ENCODE measurements around the gene GATAD2B.
"Not testable (repeated sequence)": the region's sequence is repeated elsewhere in the genome, so short reads cannot be mapped to it uniquely, and the experiment has no call there.

Gene GATAD2B

GRCh38 chr1:153912349-153912748 is 10.4 kb downstream of the GATAD2B start:
- no peak overlapping the region for H3K27ac ChIP-seq
- no peaks in the 10 kb centered on the region for H3K9me3 ChIP-seq (ENCODE audit: control insufficient read depth, low read length)

DNA sequence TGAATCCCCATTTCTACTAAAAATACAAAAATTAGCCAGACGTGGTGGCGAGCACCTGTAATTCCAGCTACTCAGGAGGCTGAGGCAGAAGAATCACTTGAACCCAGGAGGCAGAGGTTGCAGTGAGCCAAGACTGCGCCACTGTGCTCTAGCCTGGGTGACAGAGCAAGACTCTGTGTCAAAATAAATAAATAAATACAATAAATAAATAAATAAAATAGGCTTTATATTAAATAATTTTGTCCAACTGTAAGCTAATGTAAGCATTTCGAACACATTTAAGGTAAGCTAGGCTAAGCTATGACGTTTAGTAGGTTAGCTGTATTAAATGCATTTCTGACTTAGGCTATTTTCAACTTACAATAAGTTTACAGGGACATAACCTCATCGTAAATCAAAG is 12.2 kb downstream of the GATAD2B start:
- not testable (repeated sequence) for H3K4me2 ChIP-seq (ENCODE audit: low read length); H3K36me3 ChIP-seq (ENCODE audit: control insufficient read depth, insufficient read depth, low read length); H3K9me3 ChIP-seq (ENCODE audit: control insufficient read depth, low read length); H2AFZ ChIP-seq; H3K4me3 ChIP-seq (ENCODE audit: low read depth, low read length); H3K27ac ChIP-seq; H3K4me1 ChIP-seq; H3K27me3 ChIP-seq (ENCODE audit: control insufficient read depth, insufficient read depth, low read length); H3K9ac ChIP-seq
- H3K79me2 ChIP-seq: peaks cover 24% of the 10 kb centered on the region

More at GRCh38 chr1:153912349-153912748, 10.4 kb downstream of the GATAD2B start:
- Histone ChIP-seq H3K27me3 (ENCODE audit: control insufficient read depth, insufficient read depth, low read length) (no peaks in the 10 kb centered on the region), H2AFZ (no peak overlapping the region), H3K36me3 (ENCODE audit: control insufficient read depth, insufficient read depth, low read length) (no peaks in the 10 kb centered on the region), H3K4me3 (ENCODE audit: low read depth, low read length) (no peak overlapping the region), H3K9ac (no peak overlapping the region), H3K79me2 (peaks cover 21% of the 10 kb centered on the region), H3K4me1 (no peaks in the 10 kb centered on the region), H3K4me2 (ENCODE audit: low read length) (no peak overlapping the region)
- TF ChIP-seq, protein P1, sequence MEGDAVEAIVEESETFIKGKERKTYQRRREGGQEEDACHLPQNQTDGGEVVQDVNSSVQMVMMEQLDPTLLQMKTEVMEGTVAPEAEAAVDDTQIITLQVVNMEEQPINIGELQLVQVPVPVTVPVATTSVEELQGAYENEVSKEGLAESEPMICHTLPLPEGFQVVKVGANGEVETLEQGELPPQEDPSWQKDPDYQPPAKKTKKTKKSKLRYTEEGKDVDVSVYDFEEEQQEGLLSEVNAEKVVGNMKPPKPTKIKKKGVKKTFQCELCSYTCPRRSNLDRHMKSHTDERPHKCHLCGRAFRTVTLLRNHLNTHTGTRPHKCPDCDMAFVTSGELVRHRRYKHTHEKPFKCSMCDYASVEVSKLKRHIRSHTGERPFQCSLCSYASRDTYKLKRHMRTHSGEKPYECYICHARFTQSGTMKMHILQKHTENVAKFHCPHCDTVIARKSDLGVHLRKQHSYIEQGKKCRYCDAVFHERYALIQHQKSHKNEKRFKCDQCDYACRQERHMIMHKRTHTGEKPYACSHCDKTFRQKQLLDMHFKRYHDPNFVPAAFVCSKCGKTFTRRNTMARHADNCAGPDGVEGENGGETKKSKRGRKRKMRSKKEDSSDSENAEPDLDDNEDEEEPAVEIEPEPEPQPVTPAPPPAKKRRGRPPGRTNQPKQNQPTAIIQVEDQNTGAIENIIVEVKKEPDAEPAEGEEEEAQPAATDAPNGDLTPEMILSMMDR (IDR thresholded peaks at IDR 0.05): no peak

DNA sequence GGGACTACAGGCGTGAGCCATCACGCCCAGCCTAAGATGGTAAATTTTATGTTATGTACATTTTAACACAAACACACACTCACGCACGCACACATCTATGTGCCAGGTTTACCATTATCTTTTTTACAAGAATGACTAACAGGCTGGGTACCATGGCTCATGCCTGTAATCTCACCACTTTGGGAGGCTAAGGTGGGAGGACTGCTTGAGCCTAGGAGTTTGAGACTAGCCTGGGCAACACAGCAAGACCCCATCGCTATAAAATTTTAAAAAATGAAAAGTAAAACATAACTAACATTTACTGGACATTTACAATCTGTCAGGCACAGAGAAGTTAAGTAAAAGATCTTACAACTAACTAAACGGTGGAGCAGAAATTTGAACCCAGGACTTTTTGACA is 14.7 kb downstream of the GATAD2B start:
- no peaks in the 10 kb centered on the region for H3K4me1 ChIP-seq
- H3K79me2 ChIP-seq: peaks cover 28% of the 10 kb centered on the region
- TF ChIP-seq, protein P1 (IDR thresholded peaks at IDR 0.05): no peak
- H2AFZ ChIP-seq: no peak overlapping the region
- H3K36me3 ChIP-seq (ENCODE audit: control insufficient read depth, insufficient read depth, low read length): no peaks in the 10 kb centered on the region
- no peak overlapping the region for H3K27ac ChIP-seq
- no peaks in the 10 kb centered on the region for H3K27me3 ChIP-seq (ENCODE audit: control insufficient read depth, insufficient read depth, low read length)
- no peak overlapping the region for H3K9ac ChIP-seq
- H3K4me2 ChIP-seq (ENCODE audit: low read length): no peak overlapping the region
- no peak overlapping the region for H3K4me3 ChIP-seq (ENCODE audit: low read depth, low read length)
- no peaks in the 10 kb centered on the region for H3K9me3 ChIP-seq (ENCODE audit: control insufficient read depth, low read length)

DNA sequence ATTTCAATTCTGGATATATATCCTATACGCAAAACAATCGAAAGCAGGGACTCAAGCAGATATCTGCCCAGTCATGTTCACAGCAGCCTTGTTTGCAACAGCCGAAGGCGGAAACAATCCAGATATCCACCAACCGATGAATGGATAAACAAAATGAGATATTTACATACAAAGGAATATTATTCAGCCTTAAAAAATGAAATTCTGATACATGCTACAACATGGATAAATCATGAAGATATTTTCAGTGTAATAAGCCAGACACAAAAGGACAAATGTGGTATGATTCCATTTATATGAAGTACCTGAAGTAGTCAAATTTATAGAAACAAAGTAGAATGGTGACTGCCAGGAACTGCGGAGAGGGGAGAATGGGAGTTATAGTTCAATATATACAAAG is 15.6 kb downstream of the GATAD2B start:
- no peaks in the 10 kb centered on the region for H3K4me1 ChIP-seq
- no peak overlapping the region for H3K9ac ChIP-seq
- no peak overlapping the region for H2AFZ ChIP-seq
- no peak overlapping the region for H3K4me2 ChIP-seq (ENCODE audit: low read length)
- H3K9me3 ChIP-seq (ENCODE audit: control insufficient read depth, low read length): no peaks in the 10 kb centered on the region
- H3K4me3 ChIP-seq (ENCODE audit: low read depth, low read length): no peak overlapping the region
- no peak overlapping the region for H3K27ac ChIP-seq
- H3K79me2 ChIP-seq: peaks cover 32% of the 10 kb centered on the region
- TF ChIP-seq, protein P1 (IDR thresholded peaks at IDR 0.05): no peak
- no peaks in the 10 kb centered on the region for H3K36me3 ChIP-seq (ENCODE audit: control insufficient read depth, insufficient read depth, low read length)
- H3K27me3 ChIP-seq (ENCODE audit: control insufficient read depth, insufficient read depth, low read length): no peaks in the 10 kb centered on the region

GRCh38 chr1:153906396-153906795 is 16.4 kb downstream of the GATAD2B start:
- no peaks in the 10 kb centered on the region for H3K9me3 ChIP-seq (ENCODE audit: control insufficient read depth, low read length)
- H3K27ac ChIP-seq: no peak overlapping the region
- H3K4me3 ChIP-seq (ENCODE audit: low read depth, low read length): no peak overlapping the region
- no peaks in the 10 kb centered on the region for H3K36me3 ChIP-seq (ENCODE audit: control insufficient read depth, insufficient read depth, low read length)
- H3K79me2 ChIP-seq: peaks cover 35% of the 10 kb centered on the region
- H3K4me1 ChIP-seq: no peaks in the 10 kb centered on the region
- H3K4me2 ChIP-seq (ENCODE audit: low read length): no peak overlapping the region
- no peak overlapping the region for H2AFZ ChIP-seq
- no peak overlapping the region for H3K9ac ChIP-seq
- TF ChIP-seq, protein P1 (IDR thresholded peaks at IDR 0.05): no peak
- no peaks in the 10 kb centered on the region for H3K27me3 ChIP-seq (ENCODE audit: control insufficient read depth, insufficient read depth, low read length)

GRCh38 chr1:153905908-153906307 is 16.9 kb downstream of the GATAD2B start:
- H3K9ac ChIP-seq; H3K27ac ChIP-seq; H3K27me3 ChIP-seq (ENCODE audit: control insufficient read depth, insufficient read depth, low read length): not testable (repeated sequence)

More at GRCh38 chr1:153905908-153906307, 16.9 kb downstream of the GATAD2B start:
- H3K4me1 ChIP-seq; H3K4me2 ChIP-seq (ENCODE audit: low read length); H3K36me3 ChIP-seq (ENCODE audit: control insufficient read depth, insufficient read depth, low read length); H3K4me3 ChIP-seq (ENCODE audit: low read depth, low read length); H3K9me3 ChIP-seq (ENCODE audit: control insufficient read depth, low read length); H2AFZ ChIP-seq: not testable (repeated sequence)
- peaks cover 40% of the 10 kb centered on the region for H3K79me2 ChIP-seq
